Cardiac muscle cell (in vitro differentiated cells and primary cell): ENCODE results near the gene CABP2. TPM values are rescaled to one million over a fixed set of nuclear protein-coding genes. Genes with fewer than 3 reads are reported as not detected.

Experiments used
- DNase-seq, 2 donors: peaks; one replicate each; pipeline versions ENCODE4 v3.0.0 to v3.0.0-alpha.2; 2010 to 2017; ENCODE audit warnings: low read depth in 1 of 2, low spot score in 1 of 2
- H3K27ac ChIP-seq: fragments of 200-600 bp; sonication (generic); 2 replicates; pipeline ENCODE4 v1.5.1; 2016
- H3K27me3 ChIP-seq: fragments of 200-600 bp; sonication (generic); 2 replicates; pipeline ENCODE4 v1.6.0; 2016; ENCODE audit warnings: control low read depth
- H3K36me3 ChIP-seq: fragments of 200-600 bp; sonication (generic); 2 replicates; pipeline ENCODE4 v1.5.1; 2016; ENCODE audit warnings: control low read depth
- H3K4me1 ChIP-seq: fragments of 200-600 bp; sonication (generic); 2 replicates; pipeline ENCODE4 v1.8.1; 2017; ENCODE audit warnings: low read depth, mild to moderate bottlenecking, mixed run types
- H3K4me3 ChIP-seq: fragments of 200-600 bp; sonication (generic); 2 replicates; pipeline ENCODE4 v1.5.1; 2016; ENCODE audit warnings: mild to moderate bottlenecking
- H3K9me3 ChIP-seq: fragments of 200-600 bp; sonication (generic); 2 replicates; pipeline ENCODE4 v1.5.1; 2017; ENCODE audit warnings: low read depth, mild to moderate bottlenecking, control low read depth
- polyA plus RNA-seq: library from polyadenylated mRNA; unstranded; fragments of >200 nt; fragmentation: Nextera tagmentation; extraction: Ambion mirVana; gene quantifications from 2 replicates; pipeline ENCODE4 v1.2.1, GENCODE V29; 2016
- total RNA-seq: library from RNA; depleted of rRNA; stranded (reverse); fragments of >200 nt; gene quantifications from 2 replicates; pipeline ENCODE4 v1.2.3, GENCODE V29; 2016
- TF ChIP-seq, protein P1 (sequence below): IDR thresholded peaks from 2 replicates; pipeline ENCODE4 v1.5.1; 2012; ENCODE audit warnings: low read depth, mild to moderate bottlenecking, low read length

Gene CABP2
- total and polyA plus RNA-seq, 2 experiments from 2014 or later, result not detected

DNA sequence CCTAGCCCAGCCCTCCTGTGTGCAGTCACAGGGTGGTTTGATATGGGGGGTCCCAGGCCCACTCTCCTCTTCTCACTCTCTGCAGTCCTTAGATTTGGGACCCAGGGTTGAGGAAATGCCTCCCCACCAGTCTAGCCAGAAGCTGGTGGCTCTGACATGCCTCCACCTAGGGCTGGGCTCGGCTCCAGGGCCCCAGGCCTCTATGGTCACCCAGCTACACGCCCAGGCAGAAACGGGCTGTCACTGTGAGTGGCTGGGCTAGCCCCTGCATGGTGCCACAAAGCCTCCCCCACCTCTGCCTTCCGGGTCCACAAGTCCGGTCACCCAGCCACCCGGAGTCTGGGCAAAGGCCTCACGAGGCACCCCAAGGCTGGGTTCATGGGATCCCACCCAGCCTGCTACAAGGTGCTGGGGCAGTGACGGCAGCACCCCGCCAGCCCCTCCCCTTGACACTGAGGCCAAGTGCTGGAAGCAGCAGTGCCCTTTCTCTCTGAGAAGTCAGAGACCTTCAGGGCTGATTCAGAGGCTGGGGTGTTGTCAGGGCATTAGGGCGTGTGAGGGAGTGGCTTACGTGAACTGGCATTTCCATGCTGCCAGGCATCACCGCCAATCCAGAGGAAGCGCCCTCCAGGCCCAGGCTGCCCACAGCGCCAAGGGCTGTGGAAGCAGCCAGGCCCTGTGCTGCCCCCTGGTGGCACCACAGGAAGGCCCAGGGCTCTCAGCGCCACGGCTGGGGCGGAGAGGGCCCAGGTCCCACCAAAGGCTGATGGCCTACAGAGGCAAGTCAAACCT, 17.4 kb downstream of the CABP2 start:
- peak overlapping the region; percentile 2 for H3K27ac ChIP-seq
- H3K4me1 ChIP-seq, result peaks cover 4% of the 10 kb centered on the region
- H3K27me3 ChIP-seq, result peaks cover 9% of the 10 kb centered on the region
- peak; percentile 89 to 92 for DNase-seq
- no peaks in the 10 kb centered on the region for H3K36me3 ChIP-seq
- no peaks in the 10 kb centered on the region for H3K9me3 ChIP-seq
- TF ChIP-seq, protein P1, sequence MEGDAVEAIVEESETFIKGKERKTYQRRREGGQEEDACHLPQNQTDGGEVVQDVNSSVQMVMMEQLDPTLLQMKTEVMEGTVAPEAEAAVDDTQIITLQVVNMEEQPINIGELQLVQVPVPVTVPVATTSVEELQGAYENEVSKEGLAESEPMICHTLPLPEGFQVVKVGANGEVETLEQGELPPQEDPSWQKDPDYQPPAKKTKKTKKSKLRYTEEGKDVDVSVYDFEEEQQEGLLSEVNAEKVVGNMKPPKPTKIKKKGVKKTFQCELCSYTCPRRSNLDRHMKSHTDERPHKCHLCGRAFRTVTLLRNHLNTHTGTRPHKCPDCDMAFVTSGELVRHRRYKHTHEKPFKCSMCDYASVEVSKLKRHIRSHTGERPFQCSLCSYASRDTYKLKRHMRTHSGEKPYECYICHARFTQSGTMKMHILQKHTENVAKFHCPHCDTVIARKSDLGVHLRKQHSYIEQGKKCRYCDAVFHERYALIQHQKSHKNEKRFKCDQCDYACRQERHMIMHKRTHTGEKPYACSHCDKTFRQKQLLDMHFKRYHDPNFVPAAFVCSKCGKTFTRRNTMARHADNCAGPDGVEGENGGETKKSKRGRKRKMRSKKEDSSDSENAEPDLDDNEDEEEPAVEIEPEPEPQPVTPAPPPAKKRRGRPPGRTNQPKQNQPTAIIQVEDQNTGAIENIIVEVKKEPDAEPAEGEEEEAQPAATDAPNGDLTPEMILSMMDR, result peak; percentile 97
- H3K4me3 ChIP-seq, result peak overlapping the region; percentile 53

DNA sequence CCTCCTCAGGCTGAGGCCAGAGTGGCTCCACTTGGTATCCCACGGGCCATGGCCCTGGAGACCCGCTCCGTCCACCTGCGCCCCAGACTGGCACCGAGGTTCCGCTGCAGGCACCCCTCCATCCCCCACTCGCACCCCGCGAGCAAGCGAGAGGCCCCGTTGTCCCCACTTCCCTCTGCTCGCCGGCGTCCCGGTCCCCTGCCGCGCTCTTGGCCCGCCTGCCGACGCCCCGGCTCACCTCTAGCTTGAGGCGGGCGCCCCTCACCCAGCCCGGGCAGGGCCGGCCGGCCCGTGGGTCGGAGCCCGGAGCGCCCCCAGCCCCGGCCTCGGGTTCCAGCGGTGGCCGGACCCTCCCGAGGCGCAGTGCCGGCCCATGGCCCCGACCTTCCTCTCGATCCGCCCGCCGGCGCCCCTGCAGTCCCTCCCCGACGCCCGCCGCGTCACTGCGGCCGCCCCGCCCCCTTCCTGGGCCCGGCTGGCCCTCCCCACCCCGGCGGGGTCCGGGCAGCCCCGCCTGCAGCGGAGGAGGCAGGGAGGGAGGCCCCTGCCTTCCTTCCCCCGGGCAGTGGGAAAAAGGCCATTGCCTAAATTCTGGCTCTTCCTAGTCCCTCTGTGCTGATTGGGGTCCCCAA, 18.2 kb downstream of the CABP2 start, which contains the start of gene PITPNM1:
PITPNM1 (minus strand) TSS at position 414 of the 632 bp plus-strand sequence. CDS start 1,183 bp downstream, outside the sequence.
- DNase-seq, result peak; percentile 68 to 69
- no peaks in the 10 kb centered on the region for H3K36me3 ChIP-seq
- H3K27ac ChIP-seq, result peak within 1 kb of the TSS; percentile 2
- H3K4me3 ChIP-seq, result peak within 1 kb of the TSS; percentile 53
- H3K9me3 ChIP-seq, result no peaks in the 10 kb centered on the region
- TF ChIP-seq, protein P1, result no peak
- H3K27me3 ChIP-seq, result peaks cover 9% of the 10 kb centered on the region
- H3K4me1 ChIP-seq, result peaks cover 4% of the 10 kb centered on the region

DNA sequence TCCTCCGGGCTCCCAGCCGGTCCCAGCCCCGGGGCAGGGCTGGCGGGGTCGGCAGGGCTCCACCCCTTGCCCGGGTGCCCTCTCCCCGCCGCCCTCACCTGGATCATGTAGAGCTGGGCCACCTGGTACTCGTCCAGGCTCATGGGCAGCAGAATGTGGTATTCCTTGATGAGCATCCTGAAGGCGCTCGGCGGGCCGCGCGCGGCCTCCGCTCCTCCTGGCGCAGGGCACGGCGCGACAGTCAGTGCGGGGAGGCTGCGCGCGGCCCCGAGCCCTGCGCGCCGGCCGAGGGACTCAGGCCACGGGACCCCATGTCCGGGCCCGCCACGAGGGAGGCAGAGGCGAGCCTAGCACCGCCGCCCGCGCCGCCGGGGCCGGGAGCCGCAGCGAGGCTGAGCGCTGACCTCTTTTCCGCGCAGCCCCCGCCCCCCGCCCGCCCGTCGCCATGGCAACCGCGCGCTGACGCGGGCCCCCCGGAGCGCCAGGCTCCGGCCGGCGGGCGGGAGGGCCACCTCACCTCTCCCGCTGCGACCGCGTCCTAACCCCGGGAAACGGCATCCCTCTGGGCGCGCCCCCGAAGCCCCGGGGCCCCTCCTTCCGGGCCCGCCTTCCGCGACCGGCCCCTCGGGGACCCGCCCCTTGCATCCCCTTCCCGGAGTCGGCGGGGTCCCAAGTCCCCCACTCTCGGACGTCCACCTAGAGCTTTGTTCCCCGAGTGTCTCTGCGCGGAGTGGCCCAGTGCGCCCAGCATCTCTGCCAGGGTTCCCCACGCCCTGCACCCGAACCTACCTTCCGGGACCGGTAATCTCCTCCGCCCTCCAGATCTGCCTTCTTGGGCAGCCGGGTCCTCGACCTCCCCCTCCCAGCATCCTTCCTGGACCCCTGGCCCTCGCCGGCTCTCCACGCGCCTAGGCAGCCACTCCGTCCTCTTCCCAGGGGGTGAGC, 19.0 kb downstream of the CABP2 start:
- peak; percentile 57 to 58 for DNase-seq
- Histone ChIP-seq H3K9me3 (no peaks in the 10 kb centered on the region), H3K27ac (no peak overlapping the region), H3K36me3 (no peaks in the 10 kb centered on the region), H3K27me3 (peaks cover 9% of the 10 kb centered on the region), H3K4me3 (peak overlapping the region; percentile 53), H3K4me1 (peaks cover 4% of the 10 kb centered on the region)
- TF ChIP-seq, protein P1, result no peak

DNA sequence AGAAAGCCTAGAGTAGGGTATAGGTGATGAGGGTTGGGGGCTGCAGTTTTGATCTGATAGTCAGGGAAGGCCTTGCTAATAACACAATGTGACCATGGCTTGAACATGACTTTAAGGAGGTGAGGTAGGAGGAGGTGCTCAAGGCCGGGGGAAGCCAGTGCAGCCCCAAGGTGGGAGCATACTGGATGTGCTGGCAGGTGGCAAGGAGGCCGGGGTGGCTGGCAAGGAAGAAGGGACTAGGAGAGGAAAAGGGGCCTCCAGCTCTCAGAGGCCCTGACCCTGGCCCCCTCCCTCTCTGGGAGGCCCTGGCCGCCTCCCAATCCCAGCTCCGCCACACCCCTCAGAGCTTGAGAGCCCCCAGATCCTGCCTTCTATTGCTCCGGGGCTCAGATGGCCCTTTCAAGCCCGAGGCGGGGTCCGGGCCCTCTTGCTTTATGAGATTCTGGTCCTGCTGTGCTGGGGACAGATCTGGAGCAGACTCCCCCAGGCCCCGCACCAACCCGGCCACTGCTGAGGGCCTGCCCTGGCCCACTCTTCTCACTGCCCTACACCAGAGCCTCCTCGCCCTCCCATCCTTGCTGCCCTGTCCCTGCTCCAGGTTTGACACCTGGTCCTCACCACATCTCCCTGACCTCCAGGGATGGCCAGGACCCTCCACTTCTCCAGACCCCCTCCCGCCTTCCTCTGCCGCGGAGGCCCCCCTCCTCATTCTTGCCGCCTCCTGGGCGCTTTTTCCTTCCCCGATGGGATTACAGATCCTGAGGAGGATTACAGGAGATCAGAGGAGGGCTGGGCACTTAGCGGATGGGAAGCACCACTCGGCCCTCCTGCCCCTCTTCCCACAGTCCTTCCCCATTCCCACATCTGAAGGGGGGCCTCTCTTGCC, 19.9 kb downstream of the CABP2 start:
- Histone ChIP-seq H3K4me3 (peak overlapping the region; percentile 53), H3K27ac (no peak overlapping the region), H3K4me1 (peaks cover 4% of the 10 kb centered on the region), H3K27me3 (peaks cover 9% of the 10 kb centered on the region), H3K9me3 (no peaks in the 10 kb centered on the region), H3K36me3 (no peaks in the 10 kb centered on the region)
- TF ChIP-seq, protein P1, result no peak
- DNase-seq, result no peak
